ENCODE data around the gene CBX8.

GRCh38 chr17:79838522-79839274, 41.8 kb upstream of the CBX8 start:
- TF ChIP-seq CTCF (IDR thresholded peaks at IDR 0.05) (no peak), ZFX (IDR thresholded peaks at IDR 0.05; ENCODE audit: borderline replicate concordance) (no peak)

Measured in 22Rv1 (cell line).